Epithelial cell of proximal tubule (primary cell): ENCODE measurements around the gene SLC22A16. TPM values are rescaled to one million over a fixed set of nuclear protein-coding genes. Genes with fewer than 3 reads are reported as not detected.
"Not testable (repeated sequence)": the region's sequence is repeated elsewhere in the genome, so short reads cannot be mapped to it uniquely, and the experiment has no call there.

Source experiments
- DNase-seq: peaks from one replicate; pipeline ENCODE4 v3.0.0-alpha.2; 2011; ENCODE audit warnings: low read depth
- H3K4me3 ChIP-seq: 2 replicates; pipeline ENCODE4 v1.5.1; 2011; ENCODE audit warnings: low read depth, mild to moderate bottlenecking, low read length
- total RNA-seq: library from RNA; depleted of rRNA; stranded (reverse); fragments of >200 nt; gene quantifications from 2 replicates; pipeline ENCODE4 v1.2.3, GENCODE V29; 2015
- TF ChIP-seq, protein P1 (sequence below): conservative IDR thresholded peaks from 2 replicates; pipeline ENCODE4 v1.5.1; 2012; ENCODE audit warnings: low read depth, mild to moderate bottlenecking, low read length

SLC22A16 gene
- total RNA-seq, 1 donor from 2014 or later = not detected

GRCh38 chr6:110520209-110520965 lies 44.0 kb upstream of the SLC22A16 start:
- H3K4me3 ChIP-seq = no peak overlapping the region
- TF ChIP-seq, protein P1, sequence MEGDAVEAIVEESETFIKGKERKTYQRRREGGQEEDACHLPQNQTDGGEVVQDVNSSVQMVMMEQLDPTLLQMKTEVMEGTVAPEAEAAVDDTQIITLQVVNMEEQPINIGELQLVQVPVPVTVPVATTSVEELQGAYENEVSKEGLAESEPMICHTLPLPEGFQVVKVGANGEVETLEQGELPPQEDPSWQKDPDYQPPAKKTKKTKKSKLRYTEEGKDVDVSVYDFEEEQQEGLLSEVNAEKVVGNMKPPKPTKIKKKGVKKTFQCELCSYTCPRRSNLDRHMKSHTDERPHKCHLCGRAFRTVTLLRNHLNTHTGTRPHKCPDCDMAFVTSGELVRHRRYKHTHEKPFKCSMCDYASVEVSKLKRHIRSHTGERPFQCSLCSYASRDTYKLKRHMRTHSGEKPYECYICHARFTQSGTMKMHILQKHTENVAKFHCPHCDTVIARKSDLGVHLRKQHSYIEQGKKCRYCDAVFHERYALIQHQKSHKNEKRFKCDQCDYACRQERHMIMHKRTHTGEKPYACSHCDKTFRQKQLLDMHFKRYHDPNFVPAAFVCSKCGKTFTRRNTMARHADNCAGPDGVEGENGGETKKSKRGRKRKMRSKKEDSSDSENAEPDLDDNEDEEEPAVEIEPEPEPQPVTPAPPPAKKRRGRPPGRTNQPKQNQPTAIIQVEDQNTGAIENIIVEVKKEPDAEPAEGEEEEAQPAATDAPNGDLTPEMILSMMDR = no peak
- DNase-seq = no peak

DNA sequence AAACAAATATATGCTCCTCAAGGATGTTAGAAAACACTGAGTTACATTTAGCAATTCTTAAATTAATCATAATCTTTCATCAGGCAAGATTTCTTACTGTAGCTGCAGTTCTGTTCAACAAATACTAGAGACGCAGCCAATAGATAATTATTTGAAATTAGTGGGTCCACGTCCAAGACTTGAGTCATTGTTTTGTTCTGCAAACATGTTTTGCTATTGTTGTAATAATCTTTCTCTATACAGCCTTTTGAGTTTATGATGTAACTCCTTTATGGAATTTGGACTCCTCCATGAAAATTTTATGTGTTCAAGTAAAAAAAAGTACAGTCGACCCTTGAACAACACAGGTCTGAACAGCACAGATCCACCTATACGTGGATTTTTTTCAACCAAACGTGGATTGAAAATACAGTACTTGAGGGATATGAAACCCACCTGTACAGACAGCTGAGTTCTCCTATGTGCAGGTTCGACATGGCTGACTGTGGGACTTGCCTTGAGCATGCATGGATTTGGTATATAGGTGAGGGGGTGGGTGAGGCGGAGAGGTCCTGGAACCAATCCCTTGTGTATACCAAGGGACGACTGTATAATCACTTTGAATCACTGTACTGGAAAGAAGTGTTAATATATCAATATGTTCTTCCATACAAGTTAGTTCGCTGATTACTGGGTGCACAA lies 41.3 kb upstream of the SLC22A16 start:
- TF ChIP-seq, protein P1 = no peak
- DNase-seq = no peak
- no peak overlapping the region for H3K4me3 ChIP-seq

DNA sequence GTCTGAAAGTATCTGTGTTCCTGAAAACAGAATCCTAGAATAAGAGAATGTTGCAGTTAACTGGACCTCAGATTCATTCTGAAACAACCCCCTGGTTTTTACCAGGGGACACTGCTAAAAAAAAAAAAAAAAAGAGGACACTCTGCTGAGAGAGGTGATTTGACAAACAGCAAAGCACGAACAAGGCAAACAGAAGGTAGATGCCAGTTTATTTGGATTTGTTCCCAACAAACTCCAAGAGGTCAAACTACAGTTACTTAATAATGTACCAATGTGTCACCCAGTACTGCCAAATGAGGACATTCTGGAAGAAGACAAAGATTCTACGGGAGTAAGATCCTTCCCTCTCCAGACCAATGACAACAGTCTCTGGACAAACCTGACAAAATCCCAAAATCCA lies 40.6 kb upstream of the SLC22A16 start:
- H3K4me3 ChIP-seq = no peak overlapping the region
- TF ChIP-seq, protein P1 = no peak
- DNase-seq = no peak

- no peak for DNase-seq
- TF ChIP-seq, protein P1 = no peak
- H3K4me3 ChIP-seq = no peak overlapping the region
These were observed 38.4 kb upstream of the SLC22A16 start for GRCh38 chr6:110514818-110515217.

DNA sequence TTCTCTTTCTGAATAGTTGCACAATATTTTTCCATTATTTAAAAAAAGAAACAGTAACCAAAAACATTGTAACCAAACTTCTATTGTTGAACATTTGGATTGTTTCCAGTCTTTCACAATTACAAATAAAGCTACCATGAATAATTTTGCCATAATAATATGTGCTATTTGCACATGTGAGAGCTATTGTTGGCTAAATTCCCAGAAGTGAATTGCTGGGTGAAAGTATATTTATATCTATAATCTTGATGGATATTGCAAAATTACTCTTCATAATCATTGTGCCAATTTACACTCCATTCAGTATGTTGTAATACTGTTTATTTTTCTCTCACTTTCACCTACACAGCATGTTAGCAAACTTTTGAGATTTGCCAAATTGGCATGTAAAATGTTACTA lies 36.6 kb upstream of the SLC22A16 start:
- TF ChIP-seq, protein P1 = no peak
- H3K4me3 ChIP-seq = no peak overlapping the region
- no peak for DNase-seq

DNA sequence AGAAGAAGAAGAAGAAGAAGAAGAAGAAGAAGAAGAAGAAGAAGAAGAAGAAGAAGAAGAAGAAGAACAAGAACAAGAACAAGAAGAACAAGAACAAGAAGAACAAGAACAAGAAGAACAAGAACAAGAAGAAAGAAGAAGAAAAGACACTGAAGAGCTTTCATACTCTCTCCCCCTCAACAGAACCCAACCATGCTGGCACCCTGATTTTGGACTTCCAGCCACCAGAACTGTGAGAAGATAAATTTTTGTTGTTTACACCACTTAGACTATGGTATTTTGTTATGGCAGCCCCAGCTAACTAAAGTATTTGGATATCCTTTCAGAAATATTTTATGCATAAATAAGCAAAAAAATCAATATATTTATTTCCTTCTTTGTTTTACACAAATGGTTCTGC lies 36.1 kb upstream of the SLC22A16 start:
- not testable (repeated sequence) for DNase-seq

GRCh38 chr6:110511401-110511800 lies 35.0 kb upstream of the SLC22A16 start:
- TF ChIP-seq, protein P1 = no peak
- no peak for DNase-seq
- H3K4me3 ChIP-seq = no peak overlapping the region

More for the DNA sequence above, 36.1 kb upstream of the SLC22A16 start:
- not testable (repeated sequence) for H3K4me3 ChIP-seq
